Activated B cell treated with CpG ODN at 0.5 μM for 24 hours (primary cell): ENCODE data around the gene ELOVL5. TPM values are rescaled to one million over a fixed set of nuclear protein-coding genes. Genes with fewer than 3 reads are reported as not detected.
"Not testable (repeated sequence)": the region's sequence is repeated elsewhere in the genome, so short reads cannot be mapped to it uniquely, and the experiment has no call there.

Source experiments
- ATAC-seq: fragments of 200-7000 bp; cut with Tn5 transposase; one replicate; pipeline ENCODE4 v1.10.0; 2021; ENCODE audit warnings: low read depth, mild to moderate bottlenecking, moderate library complexity
- CTCF ChIA-PET: fragments of 350-600 bp; sonication (Branson Sonifier 250); formaldehyde crosslinking; loops from one replicate; lab custom pipeline; 2021; ENCODE audit warnings: antibody characterized with exemption; lab: Charles Lee
- POLR2A ChIA-PET: fragments of 350-600 bp; sonication (Branson Sonifier 250); formaldehyde crosslinking; loops from one replicate; lab custom pipeline; 2021; ENCODE audit warnings: antibody characterized with exemption; lab: Charles Lee
- DNase-seq: peaks from one replicate; pipeline ENCODE4 v3.0.0; 2022
- H3K27ac Mint-ChIP-seq: one replicate; pipeline ENCODE4 v1.8.0; 2020; ENCODE audit warnings: mixed read lengths
- H3K27me3 Mint-ChIP-seq: one replicate; pipeline ENCODE4 v1.8.0; 2021; ENCODE audit warnings: mixed read lengths
- H3K36me3 Mint-ChIP-seq: one replicate; pipeline ENCODE4 v1.8.0; 2021; ENCODE audit warnings: low read depth, mixed read lengths
- H3K4me1 Mint-ChIP-seq: one replicate; pipeline ENCODE4 v1.8.0; 2021; ENCODE audit warnings: mixed read lengths
- H3K4me3 Mint-ChIP-seq: one replicate; pipeline ENCODE4 v1.8.0; 2020; ENCODE audit warnings: mild to moderate bottlenecking, mixed read lengths
- H3K9me3 Mint-ChIP-seq: one replicate; pipeline ENCODE4 v1.8.0; 2020; ENCODE audit warnings: mixed read lengths
- CTCF ChIP-seq: fragments of 200-600 bp; IDR thresholded peaks from one replicate; pipeline ENCODE4 v1.8.0; 2022; ENCODE audit warnings: antibody characterized with exemption, mild to moderate bottlenecking
- intact Hi-C: fragments of 100-400 bp; cut with micrococcal nuclease; formaldehyde crosslinking; loops from one replicate; pipeline ENCODE4 v1.15.1; 2024
- total RNA-seq: library from RNA; stranded (reverse); gene quantifications from 2 replicates; pipeline ENCODE4 v1.2.3, GENCODE V29; 2022

Gene ELOVL5
- total RNA-seq, 1 donor from 2014 or later, result 127 TPM

- ATAC-seq (no peak), DNase-seq (no peak)
- Mint-ChIP-seq H3K27ac (no peak overlapping the region), H3K36me3 (no peaks in the 10 kb centered on the region), H3K27me3 (no peaks in the 10 kb centered on the region), H3K9me3 (no peaks in the 10 kb centered on the region), H3K4me3 (no peak overlapping the region), H3K4me1 (peaks cover 6% of the 10 kb centered on the region)
- ChIA-PET CTCF (no interaction called here), POLR2A (interaction anchor here (0.6 kb wide), 1 partner anchor 43 kb away, joined by 9 read pairs; no protein-coding TSS in a partner anchor)
- intact Hi-C loops, result no loop called here
- no peak for TF ChIP-seq CTCF
Measured at GRCh38 chr6:53391170-53391569, 42.4 kb upstream of the ELOVL5 start.

- Mint-ChIP-seq H3K4me3 (no peak overlapping the region), H3K27ac (no peak overlapping the region), H3K4me1 (peaks cover 6% of the 10 kb centered on the region), H3K36me3 (no peaks in the 10 kb centered on the region), H3K9me3 (no peaks in the 10 kb centered on the region), H3K27me3 (peaks cover 2% of the 10 kb centered on the region)
- ATAC-seq, result no peak
- intact Hi-C loops, result no loop called here
- POLR2A ChIA-PET, result no interaction called here
- DNase-seq, result no peak
- CTCF ChIA-PET, result no interaction called here
- TF ChIP-seq CTCF, result no peak
Measured at GRCh38 chr6:53390010-53390409, 41.3 kb upstream of the ELOVL5 start.

GRCh38 chr6:53388615-53389014, 39.9 kb upstream of the ELOVL5 start:
- ATAC-seq, intact Hi-C loops, H3K4me3 Mint-ChIP-seq, H3K4me1 Mint-ChIP-seq, CTCF ChIA-PET, POLR2A ChIA-PET, DNase-seq, H3K36me3 Mint-ChIP-seq, H3K27ac Mint-ChIP-seq, H3K9me3 Mint-ChIP-seq, H3K27me3 Mint-ChIP-seq: not testable (repeated sequence)

GRCh38 chr6:53382421-53382820, 33.7 kb upstream of the ELOVL5 start:
- ATAC-seq (no peak), DNase-seq (no peak)
- intact Hi-C loops, result no loop called here
- H3K27me3 Mint-ChIP-seq, result peaks cover 2% of the 10 kb centered on the region
- no peak for TF ChIP-seq CTCF
- POLR2A ChIA-PET, result no interaction called here
- no peak overlapping the region for H3K4me3 Mint-ChIP-seq
- CTCF ChIA-PET, result no interaction called here
- H3K36me3 Mint-ChIP-seq, result no peaks in the 10 kb centered on the region
- H3K9me3 Mint-ChIP-seq, result no peaks in the 10 kb centered on the region
- H3K4me1 Mint-ChIP-seq, result no peaks in the 10 kb centered on the region
- H3K27ac Mint-ChIP-seq, result no peak overlapping the region

GRCh38 chr6:53378208-53378607, 29.5 kb upstream of the ELOVL5 start:
- Mint-ChIP-seq H3K27me3 (no peaks in the 10 kb centered on the region), H3K9me3 (no peaks in the 10 kb centered on the region), H3K4me3 (no peak overlapping the region), H3K36me3 (no peaks in the 10 kb centered on the region), H3K4me1 (no peaks in the 10 kb centered on the region), H3K27ac (no peak overlapping the region)
- no peak for TF ChIP-seq CTCF
- no peak for DNase-seq
- intact Hi-C loops, result no loop called here
- CTCF ChIA-PET, result no interaction called here
- ATAC-seq, result no peak
- POLR2A ChIA-PET, result no interaction called here

- ChIA-PET CTCF (no interaction called here), POLR2A (no interaction called here)
- Mint-ChIP-seq H3K36me3 (no peaks in the 10 kb centered on the region), H3K27me3 (no peaks in the 10 kb centered on the region), H3K4me3 (no peak overlapping the region), H3K9me3 (no peaks in the 10 kb centered on the region), H3K4me1 (no peaks in the 10 kb centered on the region), H3K27ac (no peak overlapping the region)
- TF ChIP-seq CTCF, result no peak
- intact Hi-C loops, result no loop called here
- DNase-seq, result no peak
- ATAC-seq, result no peak
Measured at GRCh38 chr6:53377793-53378192, 29.0 kb upstream of the ELOVL5 start.
